Effector memory CD4-positive, alpha-beta T cell (primary cell): ENCODE measurements around the gene SNHG17.
"Not testable (repeated sequence)": the region's sequence is repeated elsewhere in the genome, so short reads cannot be mapped to it uniquely, and the experiment has no call there.

Source experiments
- DNase-seq, 3 donors: peaks; one replicate each; pipeline ENCODE4 v3.0.0-alpha.2; 2020
- H3K27ac ChIP-seq: 2 replicates; pipeline ENCODE4 v1.7.0; 2013; ENCODE audit warnings: mild to moderate bottlenecking, low read length, moderate library complexity; ENCODE audit not compliant: insufficient read depth, poor library complexity, severe bottlenecking
- H3K27me3 ChIP-seq: replicated peaks from 2 replicates; pipeline ENCODE4 v1.7.0; 2013; ENCODE audit warnings: mild to moderate bottlenecking, low read length; ENCODE audit not compliant: insufficient read depth, control insufficient read depth, poor library complexity, severe bottlenecking
- H3K36me3 ChIP-seq: 2 replicates; pipeline ENCODE4 v1.7.0; 2013; ENCODE audit warnings: mild to moderate bottlenecking, low read length, moderate library complexity; ENCODE audit not compliant: control insufficient read depth, insufficient read depth
- H3K4me1 ChIP-seq: 2 replicates; pipeline ENCODE4 v1.7.0; 2013; ENCODE audit warnings: low read length, mild to moderate bottlenecking; ENCODE audit not compliant: control insufficient read depth, insufficient read depth, poor library complexity, severe bottlenecking
- H3K4me3 ChIP-seq: 2 replicates; pipeline ENCODE4 v1.7.0; 2013; ENCODE audit warnings: low read length, low read depth, mild to moderate bottlenecking; ENCODE audit not compliant: insufficient read depth, poor library complexity, severe bottlenecking
- H3K9me3 ChIP-seq: 2 replicates; pipeline ENCODE4 v1.7.0; 2013; ENCODE audit warnings: mild to moderate bottlenecking, low read length, moderate library complexity; ENCODE audit not compliant: control insufficient read depth

The SNHG17 gene

GRCh38 chr20:38447931-38448675, 13.0 kb upstream of the SNHG17 start:
- Histone ChIP-seq H3K27ac (no peak overlapping the region), H3K4me1 (peaks cover 10% of the 10 kb centered on the region), H3K9me3 (no peaks in the 10 kb centered on the region), H3K4me3 (no peak overlapping the region), H3K36me3 (peaks cover 13% of the 10 kb centered on the region), H3K27me3 (no peaks in the 10 kb centered on the region)
- no peak for DNase-seq

GRCh38 chr20:38447251-38447661, 12.1 kb upstream of the SNHG17 start:
- Histone ChIP-seq H3K27me3 (no peaks in the 10 kb centered on the region), H3K36me3 (peaks cover 13% of the 10 kb centered on the region), H3K9me3 (no peaks in the 10 kb centered on the region), H3K4me1 (peaks cover 10% of the 10 kb centered on the region), H3K27ac (peak overlapping the region; percentile 69), H3K4me3 (peak overlapping the region; percentile 69)
- DNase-seq = no peak

- Histone ChIP-seq H3K27me3 (no peaks in the 10 kb centered on the region), H3K4me3 (peak overlapping the region; percentile 69), H3K36me3 (peaks cover 13% of the 10 kb centered on the region), H3K27ac (peak overlapping the region; percentile 69), H3K9me3 (no peaks in the 10 kb centered on the region), H3K4me1 (peaks cover 10% of the 10 kb centered on the region)
- peak; percentile 81 to 87 (median 84) for DNase-seq
Measured at GRCh38 chr20:38446441-38447209, 11.5 kb upstream of the SNHG17 start.

GRCh38 chr20:38445901-38446425, 10.8 kb upstream of the SNHG17 start:
- H3K36me3 ChIP-seq = peaks cover 11% of the 10 kb centered on the region
- peaks cover 10% of the 10 kb centered on the region for H3K4me1 ChIP-seq
- H3K27ac ChIP-seq = no peak overlapping the region
- peak overlapping the region; percentile 69 for H3K4me3 ChIP-seq
- no peaks in the 10 kb centered on the region for H3K27me3 ChIP-seq
- no peaks in the 10 kb centered on the region for H3K9me3 ChIP-seq
- DNase-seq = no peak

GRCh38 chr20:38445381-38445796, 10.3 kb upstream of the SNHG17 start:
- H3K9me3 ChIP-seq = no peaks in the 10 kb centered on the region
- no peak for DNase-seq

GRCh38 chr20:38441916-38442315, 6.8 kb upstream of the SNHG17 start:
- H3K4me3 ChIP-seq = no peak overlapping the region
- H3K4me1 ChIP-seq = peaks cover 8% of the 10 kb centered on the region
- no peaks in the 10 kb centered on the region for H3K36me3 ChIP-seq
- no peaks in the 10 kb centered on the region for H3K9me3 ChIP-seq
- no peak for DNase-seq
- no peak overlapping the region for H3K27ac ChIP-seq
- no peaks in the 10 kb centered on the region for H3K27me3 ChIP-seq

More at GRCh38 chr20:38445381-38445796, 10.3 kb upstream of the SNHG17 start:
- Histone ChIP-seq H3K36me3 (peaks cover 5% of the 10 kb centered on the region), H3K4me1 (peaks cover 10% of the 10 kb centered on the region), H3K4me3 (no peak overlapping the region), H3K27me3 (no peaks in the 10 kb centered on the region), H3K27ac (no peak overlapping the region)

- not testable (repeated sequence) for H3K27me3 ChIP-seq, H3K27ac ChIP-seq, H3K4me3 ChIP-seq, H3K36me3 ChIP-seq, H3K4me1 ChIP-seq, H3K9me3 ChIP-seq, DNase-seq
Measured at GRCh38 chr20:38441110-38441509, 6.0 kb upstream of the SNHG17 start.

- H3K27me3 ChIP-seq = no peaks in the 10 kb centered on the region
- DNase-seq = no peak
- H3K4me3 ChIP-seq = no peak overlapping the region
- no peak overlapping the region for H3K27ac ChIP-seq
- no peaks in the 10 kb centered on the region for H3K9me3 ChIP-seq
- peaks cover 3% of the 10 kb centered on the region for H3K36me3 ChIP-seq
- H3K4me1 ChIP-seq = peaks cover 19% of the 10 kb centered on the region
Measured at GRCh38 chr20:38437796-38438195, 2.7 kb upstream of the SNHG17 start.

GRCh38 chr20:38435555-38435939, 419 bp upstream of the SNHG17 start:
- Histone ChIP-seq H3K9me3 (no peaks in the 10 kb centered on the region), H3K27ac (no peak overlapping the region), H3K27me3 (no peaks in the 10 kb centered on the region), H3K4me1 (peaks cover 23% of the 10 kb centered on the region), H3K36me3 (peaks cover 22% of the 10 kb centered on the region), H3K4me3 (no peak overlapping the region)
- no peak for DNase-seq

GRCh38 chr20:38434301-38434741, 807 bp downstream of the SNHG17 start:
- peaks cover 31% of the 10 kb centered on the region for H3K36me3 ChIP-seq
- peaks cover 23% of the 10 kb centered on the region for H3K4me1 ChIP-seq
- H3K9me3 ChIP-seq = no peaks in the 10 kb centered on the region
- H3K4me3 ChIP-seq = peak overlapping the region; percentile 67
- no peaks in the 10 kb centered on the region for H3K27me3 ChIP-seq
- peak in 1 of 3 donors; percentile 9 for DNase-seq
- peak overlapping the region; percentile 79 for H3K27ac ChIP-seq
